Activated CD4-positive, alpha-beta T cell treated with anti-CD3 and anti-CD28 coated beads, Interleukin-2, amount 50 U/mL, for 24 hours (primary cell): ENCODE results near the gene PDX1.
"Not testable (repeated sequence)": the region's sequence is repeated elsewhere in the genome, so short reads cannot be mapped to it uniquely, and the experiment has no call there.

Source experiments
- DNase-seq, 2 donors: peaks; one replicate each; pipeline ENCODE4 v3.0.0-alpha.2; 2020; ENCODE audit warnings: low read depth in 1 of 2, low spot score in 1 of 2

The PDX1 gene

DNA sequence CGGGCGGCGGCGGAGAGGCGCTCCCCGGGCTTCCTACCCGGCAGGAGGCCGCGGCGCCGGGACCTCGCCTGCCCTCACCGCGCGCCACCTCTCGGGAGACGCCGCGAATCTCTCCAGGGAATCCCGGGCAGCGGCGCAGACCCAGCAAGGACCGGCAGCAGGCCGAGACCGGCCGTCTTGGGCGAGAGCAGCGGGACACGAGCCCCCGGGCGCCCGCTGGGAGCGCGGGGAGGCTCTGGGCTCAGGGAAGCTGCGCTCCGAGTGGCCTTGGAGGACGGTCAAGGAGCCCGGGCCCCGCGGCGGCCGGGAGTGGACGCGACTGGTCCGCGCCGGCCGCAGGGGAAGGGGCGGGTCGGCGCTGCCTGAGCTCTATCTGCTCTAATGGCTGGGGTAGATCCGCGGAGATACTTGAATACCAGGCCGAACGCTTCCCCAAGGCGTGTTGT lies 34.6 kb downstream of the PDX1 start:
- no peak for DNase-seq

GRCh38 chr13:27955014-27955591 lies 35.3 kb downstream of the PDX1 start:
- DNase-seq, result no peak

DNA sequence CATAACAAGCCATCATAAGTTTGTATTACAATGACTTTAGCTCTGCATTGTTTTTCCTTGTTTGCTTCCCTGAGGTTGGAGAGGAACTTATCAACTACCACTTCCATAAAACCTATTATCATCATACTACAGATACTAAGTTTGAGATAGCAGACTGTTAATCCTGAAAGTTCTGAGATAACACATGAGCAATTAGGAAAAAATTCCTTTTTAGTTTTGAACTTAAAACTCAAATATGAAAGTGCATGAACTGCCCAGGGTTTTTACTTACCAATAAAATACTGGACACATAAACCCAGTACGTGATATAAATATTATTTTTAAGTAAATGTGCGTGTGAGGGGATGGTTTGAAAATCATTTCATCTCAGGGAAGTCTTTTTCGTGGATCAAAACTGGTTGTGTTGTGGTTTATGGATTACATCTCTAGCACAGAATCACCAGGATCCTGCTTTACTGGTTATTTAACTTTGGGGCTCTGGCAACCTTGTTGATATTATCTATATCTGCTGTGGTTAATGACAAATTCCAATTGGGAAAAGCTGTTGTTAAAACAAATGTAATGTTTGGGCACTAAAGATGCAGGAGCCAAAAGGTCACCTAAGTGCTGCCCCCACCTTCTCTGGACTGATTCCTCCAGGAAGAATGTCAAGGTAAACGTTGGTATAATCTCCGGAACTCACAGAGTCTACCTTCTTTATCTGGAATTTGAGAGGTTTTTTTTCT lies 36.9 kb downstream of the PDX1 start:
- no peak for DNase-seq

DNA sequence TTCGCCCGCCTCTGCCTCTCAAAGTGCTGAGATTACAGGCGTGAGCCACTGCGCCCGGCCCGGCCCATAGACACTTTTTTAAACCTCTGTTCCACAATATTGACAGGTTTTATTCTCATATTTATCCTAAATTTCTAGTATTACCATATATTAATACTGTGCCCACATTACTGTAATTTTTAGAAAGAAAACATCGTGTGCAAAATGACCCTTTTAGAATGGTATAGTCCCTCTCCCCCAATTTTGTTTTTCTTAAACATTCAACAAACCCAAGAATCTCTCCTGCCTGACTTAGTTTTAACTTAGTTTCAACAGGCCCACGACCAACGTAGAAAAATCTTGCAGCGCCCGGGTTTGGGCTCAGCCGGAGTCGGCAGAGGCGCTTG lies 40.2 kb downstream of the PDX1 start:
- DNase-seq, result no peak

DNA sequence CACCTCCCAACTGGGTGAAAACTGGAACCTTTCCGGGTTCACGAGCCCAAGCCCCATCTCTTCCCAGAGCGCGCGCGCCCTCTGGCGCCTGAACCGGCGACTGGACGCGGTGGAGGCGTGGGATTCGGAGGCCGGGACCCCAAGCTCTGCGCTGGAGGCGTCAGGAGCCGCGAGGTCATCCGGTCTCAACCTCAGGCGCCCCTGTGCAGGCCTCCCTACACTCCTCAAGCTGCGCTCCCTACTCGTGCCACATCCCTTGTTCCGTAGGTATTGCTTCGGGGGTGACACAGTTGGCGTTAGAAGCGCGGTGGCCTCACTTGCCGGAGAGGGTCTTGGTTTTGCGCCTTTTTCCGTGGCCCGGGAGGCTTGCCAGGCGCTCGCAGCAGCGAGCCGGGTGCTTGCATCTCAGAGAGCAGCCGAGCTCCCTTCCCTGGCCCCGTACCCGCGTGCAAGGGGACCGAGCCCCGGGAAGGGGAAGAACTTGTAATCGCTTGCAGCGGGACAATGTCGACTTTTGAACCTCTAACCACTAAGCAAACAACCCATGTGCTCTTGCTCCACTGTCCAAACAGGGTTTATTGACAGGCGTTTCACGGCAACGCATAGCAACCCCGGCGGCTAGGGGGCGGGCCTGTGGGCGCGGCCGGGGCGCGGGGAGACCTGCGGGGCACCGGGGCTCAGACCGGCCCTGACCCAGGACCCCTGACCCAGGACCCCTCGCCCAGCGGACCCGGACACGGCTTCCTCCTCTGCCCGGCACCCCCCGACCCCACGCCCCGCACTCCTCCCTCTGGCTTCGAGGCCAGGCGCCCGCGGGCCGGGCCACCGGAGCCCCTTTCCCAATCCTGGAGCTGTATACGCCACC lies 40.8 kb downstream of the PDX1 start:
- DNase-seq, result no peak

DNA sequence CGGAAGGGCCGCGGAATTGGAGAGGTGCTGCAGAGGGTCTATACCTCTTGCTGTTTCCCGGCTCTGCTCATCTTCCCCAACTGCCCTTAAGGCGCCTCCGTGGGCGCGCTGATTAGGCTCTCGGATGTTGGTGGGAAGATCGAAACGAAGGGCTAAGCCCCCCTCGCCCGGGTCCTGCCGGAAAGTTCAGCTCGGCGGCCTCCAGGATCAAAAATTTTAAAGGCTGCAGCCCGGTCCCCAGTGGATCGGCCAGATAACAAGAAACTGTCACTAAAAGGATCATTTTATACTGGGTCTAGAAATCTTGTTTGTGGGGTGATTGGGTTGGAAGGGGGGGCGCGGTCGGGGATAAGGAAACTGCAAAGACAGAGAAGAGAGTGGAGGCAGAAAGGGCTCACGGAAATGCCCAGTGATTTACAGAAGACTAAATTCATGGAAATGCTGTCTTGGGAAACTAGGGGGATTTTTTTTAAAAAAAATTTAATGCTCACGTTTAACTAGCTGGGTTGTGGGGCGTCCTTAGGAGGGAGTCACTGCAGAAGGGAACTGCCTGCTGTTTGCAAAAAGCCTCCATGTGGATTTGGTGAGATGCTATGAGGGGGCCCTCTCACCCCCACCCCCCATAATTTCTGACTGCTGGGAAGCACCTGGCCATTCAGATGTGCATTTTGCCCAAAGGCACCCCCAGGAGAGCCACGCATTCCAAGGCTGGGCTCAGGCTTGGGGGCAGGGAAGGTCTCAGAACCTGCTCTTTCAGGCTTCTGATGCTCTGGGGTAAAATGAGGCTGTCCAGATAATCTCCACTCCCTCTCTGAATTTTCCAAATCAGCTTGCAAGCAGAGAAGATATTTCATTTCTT lies 41.7 kb downstream of the PDX1 start:
- no peak for DNase-seq

DNA sequence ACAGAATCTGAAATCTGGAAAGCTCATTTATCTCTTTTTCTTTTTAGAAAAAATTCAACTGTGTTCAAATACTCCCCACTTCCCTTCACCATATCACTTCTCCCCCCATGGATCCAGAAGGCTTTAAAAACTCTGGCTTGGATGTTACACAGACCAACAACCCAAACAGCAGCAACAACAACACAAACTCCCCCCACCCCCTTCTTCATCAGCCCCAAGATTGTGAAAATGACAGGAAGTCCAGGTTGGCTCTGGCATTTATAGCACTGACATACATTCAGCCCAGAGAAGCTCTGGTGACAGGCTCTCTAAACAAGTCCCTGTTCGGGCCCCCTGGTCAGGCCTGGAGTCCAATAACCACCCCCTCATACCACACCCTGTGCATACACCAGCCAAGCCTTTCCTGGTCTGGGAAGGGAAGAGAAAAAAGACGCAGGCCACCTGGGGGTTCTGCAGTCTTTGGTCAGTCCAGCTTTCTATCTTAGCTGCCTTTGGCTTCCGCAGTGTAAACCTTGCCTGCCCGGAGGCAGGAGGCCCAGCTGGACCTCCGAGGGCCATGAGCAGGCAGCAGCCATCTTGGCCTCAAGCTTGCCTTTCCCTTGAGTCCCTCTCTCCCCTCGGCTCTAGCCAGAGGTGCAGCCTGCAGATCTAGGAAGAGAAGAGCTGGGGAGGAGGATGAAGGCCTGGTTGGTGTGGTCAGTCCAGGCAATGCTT lies 42.5 kb downstream of the PDX1 start:
- DNase-seq, result no peak

DNA sequence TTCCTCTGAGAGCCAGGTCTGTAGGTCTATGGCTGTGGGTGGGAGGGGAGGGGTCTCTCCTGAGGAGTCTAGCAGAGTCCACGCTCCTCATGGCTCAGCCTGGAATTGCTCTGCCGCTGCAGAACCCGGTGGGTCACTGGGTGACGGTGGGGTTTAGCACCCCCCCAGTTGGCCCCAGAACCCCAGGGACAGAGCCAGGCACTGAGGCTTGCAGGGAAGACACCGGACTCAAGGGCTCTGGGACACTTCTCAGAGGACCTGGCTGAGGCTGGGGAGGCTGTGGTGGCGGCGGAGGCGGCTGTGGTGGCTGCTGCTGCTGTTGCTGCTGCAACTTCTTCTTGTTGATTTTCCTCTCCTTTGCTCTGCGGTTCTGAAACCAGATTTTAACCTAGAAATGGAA lies 43.2 kb downstream of the PDX1 start:
- no peak for DNase-seq

DNA sequence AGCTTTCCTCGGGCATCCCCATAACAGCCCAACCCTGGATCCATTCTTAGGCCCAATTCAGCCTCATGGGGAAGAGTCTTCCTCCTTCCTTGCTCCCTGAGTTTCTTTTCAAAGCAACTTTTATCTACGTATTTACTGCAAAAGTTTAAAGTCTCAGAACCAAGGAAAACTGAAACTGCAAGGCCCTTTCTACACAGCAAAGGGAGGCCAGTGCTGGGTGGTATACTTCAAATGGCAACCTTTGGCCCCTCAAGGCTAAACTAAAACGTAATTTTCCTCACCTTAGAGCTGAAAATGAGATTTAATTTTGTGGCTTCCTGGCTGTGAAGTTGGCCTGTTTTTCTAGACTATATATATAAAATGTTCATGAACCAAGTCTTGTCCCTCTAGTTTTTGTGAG lies 43.7 kb downstream of the PDX1 start:
- DNase-seq, result no peak

GRCh38 chr13:27964206-27964605 lies 44.4 kb downstream of the PDX1 start:
- not testable (repeated sequence) for DNase-seq

GRCh38 chr13:27964741-27965323 lies 45.0 kb downstream of the PDX1 start:
- DNase-seq, result no peak

GRCh38 chr13:27965343-27965739 lies 45.5 kb downstream of the PDX1 start:
- DNase-seq, result no peak

DNA sequence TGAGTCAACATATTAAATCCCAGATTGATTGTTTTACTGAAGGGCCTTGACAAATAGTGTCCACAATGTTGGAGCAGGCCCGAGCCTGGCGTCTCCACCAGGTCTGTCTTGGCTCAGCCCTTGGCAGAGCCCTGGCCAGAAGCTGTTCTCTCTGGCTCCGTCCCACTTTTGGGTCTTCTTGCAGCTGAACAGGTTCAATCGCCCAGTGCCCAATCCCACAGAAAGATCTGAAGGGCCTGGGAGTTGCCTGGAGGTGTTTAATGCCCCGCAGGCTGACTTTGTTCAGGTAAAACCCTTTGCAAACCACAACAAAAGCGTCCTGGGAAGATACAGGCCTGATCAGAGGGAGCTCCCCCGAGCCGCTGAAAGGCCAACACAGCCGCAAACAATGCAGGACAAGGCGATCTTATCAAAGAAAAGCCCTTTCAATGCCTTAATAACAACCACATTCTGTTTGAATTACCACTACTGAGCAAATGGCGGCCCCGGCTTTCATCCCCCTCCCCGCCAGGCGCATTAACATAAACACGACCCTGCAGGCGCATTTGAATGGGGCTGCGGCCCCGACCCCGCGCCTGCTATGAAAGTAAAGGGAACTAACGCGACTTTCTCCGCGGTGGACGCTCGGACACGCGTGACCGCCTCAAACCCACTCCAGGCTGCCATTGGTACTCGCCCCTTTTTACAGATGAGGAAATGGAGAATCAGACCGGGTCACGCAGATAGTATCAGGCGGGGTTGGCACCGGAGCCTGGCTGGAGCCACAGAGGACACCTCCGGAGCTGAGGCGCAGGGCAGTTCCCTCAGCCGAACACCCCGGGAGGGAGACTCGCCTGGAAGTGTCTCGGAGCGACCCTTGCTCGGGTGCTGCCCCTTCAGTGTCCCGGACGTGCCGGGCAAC lies 46.2 kb downstream of the PDX1 start:
- no peak for DNase-seq

GRCh38 chr13:27966641-27967202 lies 46.9 kb downstream of the PDX1 start:
- DNase-seq, result no peak

DNA sequence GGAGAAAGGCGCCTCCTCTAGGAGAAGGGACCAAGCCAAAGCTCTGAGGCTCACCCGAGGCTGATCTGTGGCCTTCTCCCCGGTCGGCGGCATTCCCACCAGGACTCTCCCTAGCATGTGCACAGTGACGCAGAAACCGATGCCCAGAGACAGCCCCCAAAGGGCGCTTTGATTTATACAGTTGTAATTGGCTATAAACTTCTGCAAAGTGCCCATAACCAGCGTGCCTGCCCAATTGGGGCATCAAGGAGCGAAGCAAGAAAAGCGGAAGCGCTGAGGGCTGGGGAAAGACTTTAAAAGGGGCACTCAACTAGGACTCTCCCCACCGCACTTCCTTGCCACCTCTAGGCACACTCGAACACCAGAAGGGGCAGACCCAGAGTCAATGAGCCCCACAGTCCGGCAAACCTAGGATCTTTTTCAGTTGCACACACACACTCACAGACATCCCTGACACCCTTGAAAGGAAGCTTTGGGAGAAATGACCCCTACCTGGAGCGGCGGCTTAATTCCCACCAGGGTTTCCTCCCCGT lies 47.5 kb downstream of the PDX1 start:
- no peak for DNase-seq

DNA sequence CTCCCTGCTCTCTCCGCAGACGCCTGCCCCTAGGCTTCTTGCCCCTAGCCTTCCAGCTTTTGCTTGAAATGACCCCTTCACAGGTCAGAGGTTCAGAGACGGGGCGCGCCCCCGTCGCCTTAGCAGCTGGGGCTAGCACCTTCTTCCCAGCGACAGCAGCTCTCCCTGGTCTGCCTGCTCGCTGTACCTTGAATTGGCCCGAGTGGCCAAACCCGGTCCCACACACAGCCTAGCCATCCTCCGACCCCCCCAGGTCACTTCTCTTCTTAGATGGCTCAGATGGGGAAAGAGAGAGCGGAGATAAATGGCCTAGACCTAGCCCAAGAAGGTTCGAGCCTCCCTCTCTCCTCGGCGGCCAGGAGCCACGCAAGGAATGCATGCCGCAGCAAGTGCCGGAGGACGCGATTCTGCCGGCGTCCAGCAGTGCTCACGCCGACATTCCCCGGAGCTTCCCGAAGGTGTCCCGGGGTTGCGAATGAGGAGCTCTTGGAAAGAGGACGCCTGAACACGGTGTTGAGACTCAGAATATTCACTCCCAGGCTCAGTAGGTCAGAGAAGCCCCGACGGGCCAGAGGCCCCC lies 48.0 kb downstream of the PDX1 start:
- no peak for DNase-seq

DNA sequence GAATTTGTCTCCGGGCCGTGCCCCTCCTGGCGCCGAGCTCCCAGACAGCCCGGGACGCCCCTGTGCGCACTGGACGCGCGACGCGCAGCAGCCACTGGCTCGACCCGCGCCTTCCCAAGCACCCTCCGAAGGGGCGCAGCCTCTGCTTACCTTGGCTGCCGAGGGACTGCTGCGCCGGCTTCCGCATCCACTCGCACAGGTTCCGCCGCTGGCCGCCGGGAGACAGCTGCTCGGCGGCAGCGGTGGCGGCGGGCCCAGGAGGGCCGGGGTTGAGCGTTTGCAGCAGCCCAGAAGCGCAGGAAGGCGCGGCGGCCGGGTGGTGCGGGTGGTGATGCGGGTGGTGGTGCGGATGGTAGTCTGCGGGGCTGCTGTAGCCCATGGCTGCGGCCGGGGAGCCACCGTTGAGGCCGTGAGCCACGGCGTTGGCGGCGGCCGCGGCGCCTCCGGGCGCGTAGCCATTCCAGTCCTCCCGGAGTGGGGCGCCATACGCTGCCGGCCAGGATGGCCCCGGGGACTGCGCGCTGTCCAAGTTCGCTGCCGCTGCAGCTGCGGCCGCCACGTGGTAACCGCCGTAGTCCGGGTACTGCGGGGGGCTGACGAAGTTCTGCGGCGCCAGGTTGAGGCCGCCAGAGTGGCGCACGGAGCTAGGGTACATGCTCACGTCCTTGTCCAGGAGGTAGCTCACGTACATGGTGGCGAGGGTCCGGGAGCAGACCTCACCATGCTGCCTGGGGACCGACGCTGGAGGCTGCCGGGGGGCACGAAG lies 48.7 kb downstream of the PDX1 start:
- DNase-seq, result no peak
